NCI-H2196 treated with DMSO at 0.1 percent for 48 hours (cell line): Measurements from ENCODE around the gene SLC6A16.
"Not testable (repeated sequence)": the region's sequence is repeated elsewhere in the genome, so short reads cannot be mapped to it uniquely, and the experiment has no call there.

Source experiments
- DNase-seq: peaks from one replicate; lab custom pipeline; 2025; ENCODE audit not compliant: unreplicated experiment; lab: John Stamatoyannopoulos, UW

Gene SLC6A16

DNA sequence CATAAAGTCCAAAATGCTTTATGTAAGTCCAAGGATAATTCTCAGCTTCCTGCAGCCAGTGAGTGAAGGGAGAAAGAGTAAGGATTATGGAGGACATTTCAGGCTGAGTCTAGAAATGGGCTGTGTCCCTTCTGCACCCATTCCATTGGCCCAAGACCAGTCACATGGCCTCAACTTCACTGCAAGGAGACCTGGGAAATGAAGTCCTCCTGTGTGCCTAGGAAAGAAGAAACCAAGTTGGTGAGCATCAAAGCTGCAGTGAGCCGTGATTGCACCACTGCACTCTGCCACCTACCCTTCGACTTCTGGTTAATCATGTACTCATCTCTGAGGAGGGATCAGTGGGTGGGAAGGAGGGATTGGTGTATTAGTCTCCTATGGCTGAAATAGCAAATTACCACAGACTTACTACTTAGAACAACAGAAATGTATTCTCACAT lies 6.6 kb upstream of the SLC6A16 start:
- no peak for DNase-seq

- DNase-seq, result not testable (repeated sequence)
Observed at GRCh38 chr19:49331187-49331586, 6.2 kb upstream of the SLC6A16 start.

GRCh38 chr19:49328741-49329140 lies 3.8 kb upstream of the SLC6A16 start:
- no peak for DNase-seq

- DNase-seq, result no peak
Observed at GRCh38 chr19:49327878-49328544, 3.0 kb upstream of the SLC6A16 start.

- DNase-seq, result no peak
Observed at GRCh38 chr19:49326165-49326704, 1.2 kb upstream of the SLC6A16 start.

DNA sequence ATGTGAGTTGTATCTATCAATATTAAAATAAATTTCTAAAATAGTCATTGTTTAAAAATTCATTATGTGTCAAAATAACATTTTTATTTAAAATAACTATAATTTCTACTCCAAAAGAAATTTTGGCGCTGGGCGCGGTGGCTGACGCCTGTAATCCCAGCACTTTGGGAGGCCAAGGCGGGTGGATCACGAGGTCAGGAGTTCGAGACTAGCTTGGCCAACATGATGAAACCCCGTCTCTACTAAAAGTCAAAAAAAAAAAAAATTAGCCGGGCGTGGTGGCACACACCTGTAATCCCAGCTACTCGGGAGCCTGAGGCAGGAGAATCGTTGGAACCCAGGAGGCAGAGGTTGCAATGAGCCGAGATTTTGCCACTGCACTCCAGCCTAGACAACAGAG lies 765 bp upstream of the SLC6A16 start:
- DNase-seq, result not testable (repeated sequence)

DNA sequence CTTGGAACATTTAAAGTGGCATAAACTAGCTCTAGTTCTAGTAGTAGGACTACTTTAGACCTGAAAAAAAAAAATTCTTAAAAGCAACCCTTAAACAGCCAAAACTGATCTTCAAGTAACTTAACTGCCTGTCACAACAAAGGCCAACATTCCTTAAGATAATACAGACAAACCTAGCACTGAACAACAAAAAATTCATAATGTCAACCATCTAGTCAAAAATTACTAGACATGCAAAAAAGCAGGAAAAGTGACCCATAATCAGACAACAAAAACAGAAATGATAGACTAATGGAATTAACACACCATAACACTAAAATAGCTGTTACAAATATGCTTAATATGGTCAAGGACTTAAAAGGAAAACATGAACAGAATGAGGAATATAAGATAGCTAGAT lies 6.7 kb downstream of the SLC6A16 start:
- DNase-seq, result no peak

- DNase-seq, result no peak
Observed at GRCh38 chr19:49316284-49316683, 8.7 kb downstream of the SLC6A16 start.

DNA sequence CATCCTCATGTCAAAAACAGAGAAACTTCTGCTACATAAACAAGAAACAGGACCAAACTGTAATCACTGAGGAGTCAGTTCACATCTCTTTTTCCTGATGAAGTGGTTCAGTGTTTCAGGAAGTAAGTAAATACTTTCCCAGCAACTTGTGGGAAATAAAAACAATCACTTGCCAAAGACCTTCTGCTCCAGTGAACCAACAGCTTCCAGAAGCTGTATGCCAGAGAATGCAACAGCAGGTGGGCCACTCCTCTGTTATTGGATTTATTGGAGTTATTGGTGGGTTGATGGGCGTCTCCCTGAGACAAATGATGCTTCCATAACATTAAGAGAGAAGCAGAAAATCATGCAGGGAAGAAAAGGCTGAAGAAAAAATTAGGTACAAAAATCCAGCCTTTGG lies 9.9 kb downstream of the SLC6A16 start:
- no peak for DNase-seq

DNA sequence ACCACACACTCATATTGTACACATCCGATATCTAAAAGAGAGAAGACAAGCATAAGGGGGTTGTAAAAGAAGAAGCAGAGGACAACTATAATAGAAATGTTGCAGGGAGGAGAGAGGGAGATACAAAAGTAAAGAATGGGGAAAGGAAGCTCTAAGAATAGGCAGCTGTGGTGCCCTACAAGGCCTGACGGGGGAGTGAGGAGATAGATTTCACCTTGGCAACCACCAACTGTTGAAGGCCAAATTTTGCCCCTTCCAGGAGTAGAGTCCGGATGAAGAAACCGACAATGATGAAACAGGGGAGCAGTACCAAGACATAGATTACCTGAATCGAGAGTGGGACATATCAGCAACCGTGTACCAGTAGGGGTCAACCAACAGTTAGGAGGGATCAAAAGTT lies 15.9 kb downstream of the SLC6A16 start:
- no peak for DNase-seq

DNA sequence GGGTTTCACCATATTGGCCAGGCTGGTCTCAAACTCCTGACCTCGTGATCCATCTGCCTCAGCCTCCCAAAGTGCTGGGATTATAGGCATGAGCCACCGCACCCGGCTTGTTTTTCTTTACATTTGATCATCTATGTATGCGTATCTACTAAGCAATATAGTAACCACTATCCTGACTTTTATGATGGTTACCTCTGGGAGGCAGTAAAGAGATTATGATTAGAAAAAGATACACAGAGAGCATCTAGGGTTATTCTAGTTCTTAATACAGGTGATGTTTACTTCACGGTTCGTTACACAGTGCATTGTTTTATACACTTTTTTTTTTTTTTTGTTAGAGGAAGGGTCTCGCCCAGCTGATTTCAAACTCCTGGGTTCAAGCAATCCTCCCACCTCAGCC lies 18.3 kb downstream of the SLC6A16 start:
- DNase-seq, result not testable (repeated sequence)

- DNase-seq, result no peak
Observed at GRCh38 chr19:49301866-49302252, 23.1 kb downstream of the SLC6A16 start.

DNA sequence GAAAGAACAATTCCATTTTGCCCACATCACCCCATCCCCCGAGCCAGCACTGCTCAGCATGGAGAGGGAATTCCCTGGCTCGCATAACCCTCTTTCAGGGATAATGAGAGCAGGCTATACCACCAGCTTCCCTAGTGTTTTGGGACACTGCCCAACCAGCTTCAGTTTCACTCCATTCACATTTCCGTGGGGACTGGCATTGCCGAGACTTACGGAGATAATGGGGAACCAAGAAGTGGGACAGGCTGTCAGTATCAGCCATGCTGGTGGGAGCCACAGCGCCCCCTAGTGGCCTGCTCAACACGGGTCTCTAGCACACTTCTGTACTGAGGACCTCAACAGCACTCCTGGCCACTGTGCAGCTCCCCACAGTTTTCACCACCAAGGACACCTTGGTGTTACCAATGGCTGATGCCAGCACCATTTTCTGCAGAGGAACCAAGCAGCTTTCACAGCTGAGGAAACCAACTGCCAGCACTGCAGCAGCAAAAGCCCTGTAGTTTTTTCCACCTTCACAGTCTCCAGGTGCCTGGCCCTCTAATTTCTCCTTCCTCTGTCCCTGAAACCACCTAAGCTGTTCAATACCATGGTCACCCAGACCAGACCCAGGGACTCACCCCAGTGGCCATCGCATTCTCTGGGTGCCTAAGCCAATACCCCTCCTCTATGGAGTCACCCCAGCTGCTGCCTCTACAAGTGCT lies 23.7 kb downstream of the SLC6A16 start:
- peak; percentile 30 for DNase-seq

DNA sequence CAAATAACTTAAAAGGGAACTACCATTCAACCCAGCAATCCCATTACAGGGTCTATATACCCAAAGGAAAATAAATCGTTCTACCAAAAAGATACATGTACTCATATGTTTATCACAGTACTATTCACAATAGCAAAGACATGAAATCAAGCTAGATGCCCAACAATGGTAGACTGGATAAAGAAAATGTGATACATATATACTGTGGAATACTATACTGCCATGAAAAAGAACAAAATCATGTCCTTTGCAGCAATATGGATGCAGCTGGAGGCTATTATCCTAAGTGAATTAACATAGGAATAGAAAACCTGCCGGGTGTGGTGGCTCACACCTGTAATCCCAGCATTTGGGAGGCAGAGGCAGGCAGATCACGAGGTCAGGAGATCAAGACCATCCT lies 26.3 kb downstream of the SLC6A16 start:
- DNase-seq, result not testable (repeated sequence)

DNA sequence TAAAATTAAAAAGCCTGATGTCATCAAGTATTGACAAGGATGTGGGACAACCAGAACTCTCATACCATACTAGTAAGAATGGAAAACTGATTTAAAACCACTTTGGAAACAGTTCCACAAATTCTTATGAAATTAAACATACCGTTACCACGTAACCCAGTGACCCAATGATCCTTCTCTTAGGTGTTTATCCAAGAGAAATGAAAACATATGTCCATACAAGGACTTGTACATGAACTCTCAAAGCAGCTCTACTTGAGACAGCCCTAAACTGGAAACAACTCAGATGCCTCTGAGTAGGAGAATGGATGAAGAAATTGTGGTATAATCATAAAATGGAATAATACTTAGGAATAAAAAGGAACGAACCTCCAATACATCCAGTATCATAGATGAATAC lies 27.6 kb downstream of the SLC6A16 start:
- no peak for DNase-seq

- no peak for DNase-seq
Observed at GRCh38 chr19:49295208-49295880, 29.6 kb downstream of the SLC6A16 start.

DNA sequence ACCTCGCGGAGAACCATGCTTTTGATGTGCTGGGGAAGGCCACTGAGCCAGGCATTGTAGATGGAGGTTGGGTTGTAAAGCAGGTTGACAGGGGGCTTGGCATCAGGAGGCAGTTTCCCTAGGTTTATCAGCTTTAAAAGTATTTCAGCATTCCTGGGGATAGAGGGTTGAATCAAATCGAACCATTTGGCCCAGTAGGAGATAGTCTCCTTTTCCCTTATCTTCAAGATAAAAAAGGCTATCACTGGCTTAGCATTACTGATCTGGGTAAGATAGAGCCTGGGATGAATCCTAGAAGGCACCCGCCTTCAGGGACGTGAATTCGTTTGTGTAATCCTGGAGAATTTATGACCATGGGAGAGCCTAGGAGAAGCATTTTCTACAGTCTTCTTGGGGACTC lies 30.6 kb downstream of the SLC6A16 start:
- no peak for DNase-seq

- no peak for DNase-seq
Observed at GRCh38 chr19:49290517-49290916, 34.5 kb downstream of the SLC6A16 start.

- DNase-seq, result not testable (repeated sequence)
Observed at GRCh38 chr19:49289286-49289685, 35.7 kb downstream of the SLC6A16 start.

DNA sequence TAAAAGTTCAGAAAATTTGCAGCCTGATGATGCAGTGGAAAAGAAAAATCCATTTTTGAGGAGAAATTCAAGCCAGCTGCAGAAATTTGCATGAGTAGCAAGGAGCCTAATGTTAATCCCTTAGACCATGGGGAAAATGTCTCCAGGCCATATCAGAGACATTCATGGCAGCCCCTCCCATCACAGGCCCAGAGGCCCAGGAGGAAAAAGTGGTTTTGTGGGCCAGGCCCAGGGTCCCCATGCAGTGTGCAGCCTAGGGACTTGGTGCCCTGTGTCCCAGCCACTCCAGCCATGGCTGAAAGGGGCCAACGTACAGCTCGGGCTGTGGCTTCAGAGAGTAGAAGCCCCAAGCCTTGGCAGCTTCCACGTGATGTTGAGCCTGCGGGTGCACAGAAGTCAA lies 36.8 kb downstream of the SLC6A16 start:
- DNase-seq, result not testable (repeated sequence)

- DNase-seq, result no peak
Observed at GRCh38 chr19:49287141-49287770, 37.7 kb downstream of the SLC6A16 start.
